Caco-2 (cell line): ENCODE data around the gene HELZ. TPM values are rescaled to one million over a fixed set of nuclear protein-coding genes. Genes with fewer than 3 reads are reported as not detected.

Source experiments
- BruUV-seq: library from RNA; stranded (reverse); fragments of 400-500 nt; replicated peaks from 2 replicates; lab custom pipeline; 2021; lab: Mats Ljungman, UMichigan
- CTCF ChIA-PET: fragments of 300-600 bp; sonication (Branson Sonifier 250); formaldehyde crosslinking; loops from one replicate; lab custom pipeline; 2022; ENCODE audit warnings: antibody characterized with exemption; lab: Charles Lee
- POLR2A ChIA-PET: fragments of 300-600 bp; sonication (Branson Sonifier 250); formaldehyde crosslinking; loops from one replicate; lab custom pipeline; 2022; ENCODE audit warnings: antibody characterized with exemption; lab: Charles Lee
- DNase-seq, 2 experiments: peaks; one replicate each; pipeline versions ENCODE4 v3.0.0 to v3.0.0-alpha.2; 2020 to 2022
- H3K27me3 ChIP-seq: replicated peaks from 2 replicates; pipeline ENCODE4 v1.6.0; 2011; ENCODE audit warnings: low read length; ENCODE audit not compliant: control insufficient read depth, insufficient read depth
- H3K36me3 ChIP-seq: 2 replicates; pipeline ENCODE4 v1.5.1; 2011; ENCODE audit warnings: low read length; ENCODE audit not compliant: control insufficient read depth, insufficient read depth
- H3K4me1 ChIP-seq: fragments of 250-450 bp; sonication (Bioruptor Pico); 2 replicates; pipeline ENCODE4 v1.5.1; 2020; ENCODE audit warnings: mild to moderate bottlenecking
- H3K4me3 ChIP-seq: 2 replicates; pipeline ENCODE4 v1.5.1; 2011; ENCODE audit warnings: low read depth, mild to moderate bottlenecking, control low read depth, low read length
- H3K9me3 ChIP-seq: fragments of 250-450 bp; sonication (Bioruptor Pico); 2 replicates; pipeline ENCODE4 v1.5.1; 2020; ENCODE audit warnings: mild to moderate bottlenecking, moderate library complexity
- H3K27ac Mint-ChIP-seq: one replicate; pipeline ENCODE4 v1.8.0; 2022; ENCODE audit warnings: mixed read lengths; ENCODE audit not compliant: unreplicated experiment
- H3K27me3 Mint-ChIP-seq: one replicate; pipeline ENCODE4 v1.8.0; 2022; ENCODE audit warnings: mixed read lengths; ENCODE audit not compliant: insufficient read depth, unreplicated experiment
- H3K36me3 Mint-ChIP-seq: one replicate; pipeline ENCODE4 v1.8.0; 2022; ENCODE audit warnings: mild to moderate bottlenecking, mixed read lengths; ENCODE audit not compliant: insufficient read depth, unreplicated experiment
- H3K4me1 Mint-ChIP-seq: one replicate; pipeline ENCODE4 v1.8.0; 2022; ENCODE audit warnings: low read depth, mixed read lengths; ENCODE audit not compliant: unreplicated experiment
- H3K4me3 Mint-ChIP-seq: one replicate; pipeline ENCODE4 v1.8.0; 2022; ENCODE audit warnings: mild to moderate bottlenecking, moderate library complexity, mixed read lengths; ENCODE audit not compliant: unreplicated experiment
- H3K9me3 Mint-ChIP-seq: one replicate; pipeline ENCODE4 v1.8.0; 2022; ENCODE audit warnings: mixed read lengths; ENCODE audit not compliant: unreplicated experiment
- CTCF ChIP-seq, 2 experiments: fragments of 200-600 bp in 1 of 2; IDR thresholded peaks; 1 replicate in 1 of 2; 2 replicates in 1 of 2; pipeline versions ENCODE4 v1.5.1 to v1.8.0; 2011 to 2022; ENCODE audit warnings: antibody characterized with exemption in 1 of 2, control low read depth in 1 of 2, inconsistent platforms in 1 of 2, low read depth in 1 of 2, low read length in 1 of 2, mild to moderate bottlenecking in 1 of 2, moderate library complexity in 1 of 2; ENCODE audit not compliant: insufficient read depth in 1 of 2, severe bottlenecking in 1 of 2, unreplicated experiment in 1 of 2
- intact Hi-C: fragments of 100-400 bp; cut with micrococcal nuclease; formaldehyde crosslinking; loops from one replicate; pipeline ENCODE4 v1.10.0; 2022; ENCODE audit not compliant: unreplicated experiment
- total RNA-seq: library from RNA; stranded (reverse); gene quantifications from 2 replicates; pipeline ENCODE4 v1.2.3, GENCODE V29; 2022

The HELZ gene
- total RNA-seq, 1 experiment from 2014 or later: 63.8 TPM

- peaks cover 2% of the 10 kb centered on the region; the same call in 1 of the 2 replicates for H3K36me3 ChIP-seq
- no TSS peak for BruUV-seq
- peaks cover 25% of the 10 kb centered on the region for H3K4me1 ChIP-seq
- no peaks in the 10 kb centered on the region for H3K27me3 Mint-ChIP-seq
- no peaks in the 10 kb centered on the region for H3K9me3 Mint-ChIP-seq
- intact Hi-C loops: no loop called here
- peaks cover 33% of the 10 kb centered on the region for H3K36me3 Mint-ChIP-seq
- no peaks in the 10 kb centered on the region for H3K27me3 ChIP-seq
- POLR2A ChIA-PET: no interaction called here
- no peak overlapping the region for H3K27ac Mint-ChIP-seq
- no peak for DNase-seq
- H3K4me1 Mint-ChIP-seq: peaks cover 23% of the 10 kb centered on the region
- H3K4me3 Mint-ChIP-seq: no peak overlapping the region
- TF ChIP-seq CTCF (IDR thresholded peaks at IDR 0.05; ENCODE audit: insufficient read depth in 1 of 2, low read depth in 1 of 2, low read length in 1 of 2, severe bottlenecking in 1 of 2, unreplicated experiment in 1 of 2): no peak
- CTCF ChIA-PET: no interaction called here
- H3K4me3 ChIP-seq: no peak overlapping the region
- no peaks in the 10 kb centered on the region for H3K9me3 ChIP-seq
Observed at GRCh38 chr17:67079491-67079890, 165.5 kb downstream of the HELZ start.

GRCh38 chr17:67078292-67078691 is 166.7 kb downstream of the HELZ start:
- H3K27me3 Mint-ChIP-seq: no peaks in the 10 kb centered on the region
- H3K36me3 Mint-ChIP-seq: peaks cover 28% of the 10 kb centered on the region
- H3K4me1 ChIP-seq: peaks cover 25% of the 10 kb centered on the region
- H3K27ac Mint-ChIP-seq: no peak overlapping the region
- H3K27me3 ChIP-seq: no peaks in the 10 kb centered on the region
- no peak overlapping the region for H3K4me3 Mint-ChIP-seq
- CTCF ChIA-PET: no interaction called here
- H3K9me3 Mint-ChIP-seq: no peaks in the 10 kb centered on the region
- intact Hi-C loops: no loop called here
- no peak overlapping the region for H3K4me3 ChIP-seq
- DNase-seq: no peak
- TF ChIP-seq CTCF (IDR thresholded peaks at IDR 0.05; ENCODE audit: insufficient read depth in 1 of 2, low read depth in 1 of 2, low read length in 1 of 2, severe bottlenecking in 1 of 2, unreplicated experiment in 1 of 2): no peak
- H3K9me3 ChIP-seq: no peaks in the 10 kb centered on the region
- H3K36me3 ChIP-seq: peaks cover 2% of the 10 kb centered on the region; the same call in 1 of the 2 replicates
- POLR2A ChIA-PET: no interaction called here
- peaks cover 23% of the 10 kb centered on the region for H3K4me1 Mint-ChIP-seq
- BruUV-seq: no TSS peak

- peaks cover 2% of the 10 kb centered on the region; the same call in 1 of the 2 replicates for H3K36me3 ChIP-seq
- peak overlapping the region; percentile 26 for H3K27ac Mint-ChIP-seq
- H3K9me3 Mint-ChIP-seq: no peaks in the 10 kb centered on the region
- H3K36me3 Mint-ChIP-seq: peaks cover 32% of the 10 kb centered on the region
- CTCF ChIA-PET: interaction anchor here (0.6 to 0.7 kb wide), 2 partner anchors 172 to 1834 kb away, joined by 3 read pairs; no protein-coding TSS in a partner anchor
- POLR2A ChIA-PET: no interaction called here
- BruUV-seq: no TSS peak
- H3K4me1 Mint-ChIP-seq: peaks cover 23% of the 10 kb centered on the region
- H3K4me1 ChIP-seq: peaks cover 25% of the 10 kb centered on the region
- DNase-seq: peak; percentile 62 to 67
- H3K4me3 Mint-ChIP-seq: peak overlapping the region; percentile 54
- intact Hi-C loops: no loop called here
- no peak for TF ChIP-seq CTCF (IDR thresholded peaks at IDR 0.05; ENCODE audit: insufficient read depth in 1 of 2, low read depth in 1 of 2, low read length in 1 of 2, severe bottlenecking in 1 of 2, unreplicated experiment in 1 of 2)
- no peaks in the 10 kb centered on the region for H3K27me3 Mint-ChIP-seq
- H3K27me3 ChIP-seq: no peaks in the 10 kb centered on the region
- H3K4me3 ChIP-seq: no peak overlapping the region
- no peaks in the 10 kb centered on the region for H3K9me3 ChIP-seq
Observed at GRCh38 chr17:67076290-67076689, 168.7 kb downstream of the HELZ start.
